Sigmoid colon (tissue), 3 donors: ENCODE data around the gene DAB2IP.

Source experiments
- CTCF ChIP-seq, 4 experiments: fragments of 450-650 bp in 3 of 4; fragments of 200-600 bp in 1 of 4; IDR thresholded peaks; one replicate each; pipeline ENCODE4 v1.5.1; 2016 to 2019; ENCODE audit warnings: antibody characterized with exemption in 4 of 4, mild to moderate bottlenecking in 3 of 4, moderate library complexity in 2 of 4
- POLR2A ChIP-seq, 2 donors: fragments of 450-650 bp; IDR thresholded peaks; one replicate each; pipeline ENCODE4 v1.6.1; 2016; ENCODE audit warnings: antibody characterized with exemption in 2 of 2, mild to moderate bottlenecking in 2 of 2, moderate library complexity in 2 of 2

- no peak for TF ChIP-seq CTCF (IDR thresholded peaks at IDR 0.05)
- TF ChIP-seq POLR2A (IDR thresholded peaks at IDR 0.05): no peak
These were observed 73.8 kb downstream of the DAB2IP start for GRCh38 chr9:121725008-121725775.
